GM19099 (cell line): ENCODE measurements around the gene PTH2R.

Source experiments
- POLR2A ChIP-seq: IDR thresholded peaks from 3 replicates; pipeline ENCODE4 v1.6.1; 2011; ENCODE audit warnings: low read depth; ENCODE audit not compliant: insufficient read length; ENCODE audit errors: extremely low read depth

PTH2R gene

DNA sequence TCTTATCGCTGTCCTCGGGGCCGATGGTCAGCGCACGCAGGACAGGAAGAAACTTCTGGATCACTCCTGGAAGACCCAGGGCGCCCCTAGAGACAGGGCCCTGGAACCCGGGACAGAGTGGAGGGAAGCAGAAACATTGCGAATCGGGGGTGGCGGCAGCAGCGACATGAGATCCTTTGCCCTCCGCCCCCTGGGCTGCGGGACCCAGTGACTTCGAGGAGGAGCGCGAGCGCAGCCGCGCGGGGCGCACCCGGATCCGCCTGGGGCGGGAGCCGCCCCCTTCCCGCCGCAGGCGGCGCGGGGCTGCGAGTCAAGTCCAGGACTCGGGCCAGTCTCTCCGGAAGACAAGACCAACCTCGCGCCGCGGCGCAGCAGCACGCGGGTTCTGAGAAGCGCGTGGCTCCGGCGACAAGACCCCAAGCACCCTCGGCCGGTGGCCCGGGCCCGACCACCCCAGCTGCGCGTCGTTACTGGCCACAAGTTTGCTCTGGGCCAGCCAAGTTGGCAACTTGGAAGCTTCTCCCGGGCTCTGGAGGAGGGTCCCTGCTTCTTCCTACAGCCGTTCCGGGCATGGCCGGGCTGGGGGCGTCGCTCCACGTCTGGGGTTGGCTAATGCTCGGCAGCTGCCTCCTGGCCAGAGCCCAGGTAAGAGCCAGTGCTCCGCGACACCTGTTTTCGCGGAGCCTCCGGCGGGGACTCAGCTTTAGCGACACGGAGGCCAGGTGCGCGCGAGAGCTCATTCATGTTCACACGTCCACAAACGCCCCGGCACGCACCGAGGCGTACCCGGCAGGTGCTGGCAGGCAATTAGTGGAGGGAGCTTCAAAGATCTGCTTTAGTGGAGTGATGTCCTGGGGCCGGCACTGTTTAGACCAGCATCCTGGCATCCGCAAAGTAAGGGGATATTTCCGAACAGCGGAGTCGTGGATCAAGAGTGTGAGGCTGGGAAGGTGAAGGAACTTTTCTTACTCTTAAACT, at the start of gene PTH2R:
TSS of gene PTH2R (plus strand) at position 319 of the 978 bp plus-strand sequence. CDS start at position 571, 252 bp downstream.
- TF ChIP-seq POLR2A = no peak

- TF ChIP-seq POLR2A = no peak
Measured at GRCh38 chr2:208356846-208357574, 49.6 kb upstream of the PTH2R start.

DNA sequence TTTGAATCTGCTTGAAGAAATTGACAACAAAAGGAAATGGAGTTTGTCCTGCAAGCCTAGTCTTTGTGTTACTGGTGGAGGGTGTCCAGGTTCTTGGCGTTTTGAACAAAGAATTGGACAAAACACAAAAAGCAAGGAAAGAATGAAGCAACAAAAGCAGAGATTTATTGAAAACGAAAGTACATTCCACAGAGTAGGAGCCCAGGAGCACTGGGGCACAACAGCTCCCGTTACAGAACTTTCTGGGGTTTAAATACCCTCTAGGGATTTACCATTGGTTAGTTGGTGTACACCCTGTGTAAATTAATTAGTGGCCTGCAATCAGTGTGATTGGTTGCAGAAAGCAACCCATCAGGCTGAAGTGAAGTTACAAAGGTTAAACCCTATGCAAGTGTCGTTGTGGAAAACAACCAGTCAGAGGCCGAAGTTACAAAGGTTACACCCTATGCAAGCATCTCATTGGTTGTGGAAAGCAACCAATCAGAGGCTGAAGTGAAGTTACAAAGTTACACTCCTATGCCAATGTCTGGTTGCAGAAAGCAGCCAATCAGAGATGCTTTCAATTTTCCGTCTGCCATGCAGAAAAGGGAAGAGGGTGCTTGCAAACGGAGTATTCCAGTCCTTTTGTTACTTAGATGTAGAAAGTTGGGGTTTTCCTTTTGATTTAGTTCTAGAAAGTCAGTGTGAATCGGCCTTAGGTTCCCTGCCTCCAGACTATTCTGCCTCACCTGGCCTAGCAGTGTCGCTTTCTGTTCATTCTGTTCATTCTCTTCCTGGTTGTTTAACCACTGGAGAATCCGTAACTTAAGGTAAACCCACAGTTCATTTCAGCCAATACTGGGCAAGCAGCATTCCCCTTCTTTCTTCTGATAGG, 47.6 kb upstream of the PTH2R start:
- TF ChIP-seq POLR2A = no peak

- no peak for TF ChIP-seq POLR2A
Measured at GRCh38 chr2:208359632-208359986, 47.0 kb upstream of the PTH2R start.

- TF ChIP-seq POLR2A = no peak
Measured at GRCh38 chr2:208360259-208361076, 46.1 kb upstream of the PTH2R start.

GRCh38 chr2:208361077-208361441, 45.5 kb upstream of the PTH2R start:
- TF ChIP-seq POLR2A = no peak

DNA sequence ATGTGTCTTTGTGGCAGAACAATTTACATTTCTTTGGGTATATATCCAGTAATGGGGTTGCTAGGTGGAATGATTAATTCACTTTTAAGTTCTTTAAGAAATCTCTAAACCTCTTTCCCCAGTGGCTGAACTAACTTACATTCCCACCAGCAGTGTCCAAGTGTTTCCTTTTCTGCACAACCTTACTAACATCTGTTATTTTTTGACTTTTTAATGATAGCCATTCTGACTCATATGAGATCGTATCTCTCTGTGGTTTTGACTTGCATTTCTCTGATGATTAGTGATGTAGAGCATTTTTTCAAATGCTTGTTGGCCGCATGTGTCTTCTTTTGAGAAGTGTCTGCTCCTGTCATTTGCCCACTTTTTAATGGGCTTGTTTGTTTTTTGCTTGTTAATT, 43.1 kb upstream of the PTH2R start:
- TF ChIP-seq POLR2A = no peak

DNA sequence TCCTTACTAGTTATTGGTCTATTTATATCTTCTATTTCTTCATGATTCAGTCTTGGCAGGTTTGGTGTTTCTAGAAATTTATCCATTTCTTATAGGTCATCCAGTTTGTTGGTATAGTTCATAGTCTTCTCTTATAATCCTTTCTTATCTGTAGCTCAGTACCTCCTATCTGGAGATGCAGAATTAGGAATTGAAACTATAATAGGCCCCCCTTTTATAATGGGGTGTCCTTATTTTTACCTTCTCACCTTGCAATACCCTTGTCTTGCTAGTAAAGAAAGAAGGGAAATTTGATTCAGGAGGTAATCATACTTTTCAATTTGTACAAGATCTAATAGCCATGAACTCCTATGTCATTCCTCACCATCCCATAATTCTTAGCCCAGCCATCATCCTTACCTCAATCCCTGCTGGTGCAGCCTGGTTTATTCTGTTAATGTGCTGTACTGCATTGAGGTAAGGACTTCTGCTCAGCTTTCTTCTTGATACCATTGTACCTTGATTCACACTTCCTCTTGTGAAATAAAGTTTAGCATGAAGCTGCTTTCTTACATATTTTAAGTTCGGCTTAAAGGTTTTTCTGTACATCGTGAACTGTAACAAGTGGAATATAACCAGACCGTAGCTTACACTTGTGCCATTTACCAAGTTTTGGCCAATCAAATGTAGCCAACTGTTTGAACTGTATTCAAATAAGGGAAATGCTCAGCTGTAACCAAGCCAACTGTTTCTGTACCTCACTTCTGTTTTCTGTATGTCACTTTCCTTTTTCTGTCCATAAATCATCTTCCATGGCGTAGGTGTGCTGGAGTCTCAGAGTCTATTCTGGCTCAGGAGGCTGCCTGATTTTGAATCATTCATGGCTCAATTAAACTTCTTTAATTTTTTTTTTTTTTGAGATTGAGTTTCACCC, 40.1 kb upstream of the PTH2R start:
- TF ChIP-seq POLR2A = no peak

GRCh38 chr2:208369091-208369490, 37.5 kb upstream of the PTH2R start:
- no peak for TF ChIP-seq POLR2A

- no peak for TF ChIP-seq POLR2A
Measured at GRCh38 chr2:208370881-208371633, 35.5 kb upstream of the PTH2R start.

- TF ChIP-seq POLR2A = no peak
Measured at GRCh38 chr2:208371634-208371935, 35.0 kb upstream of the PTH2R start.

GRCh38 chr2:208373460-208374089, 33.0 kb upstream of the PTH2R start:
- TF ChIP-seq POLR2A = no peak
